Kidney (tissue), 14 donors: ENCODE results near the gene LARGE1. TPM values are rescaled to one million over a fixed set of nuclear protein-coding genes. Genes with fewer than 3 reads are reported as not detected.
A peak's percentile ranks its signal among the peaks of the same experiment; 100 is the strongest.

Source experiments
- DNase-seq, 5 donors: peaks; one replicate each; pipeline ENCODE4 v3.0.0-alpha.2; 2013 to 2020
- FAIRE-seq: peaks from 2 replicates; lab custom pipeline; 2012; peaks lifted over from hg19 to GRCh38; lab: Jason Lieb, UNC
- H3K27ac ChIP-seq, 2 donors: one replicate each; pipeline ENCODE4 v1.7.0; 2013; ENCODE audit warnings: low read depth in 2 of 2, low read length in 2 of 2, inconsistent platforms in 1 of 2
- H3K27me3 ChIP-seq: one replicate; pipeline ENCODE4 v1.7.1; 2013; ENCODE audit warnings: low read length, inconsistent platforms; ENCODE audit not compliant: control insufficient read depth, insufficient read depth
- H3K36me3 ChIP-seq, 3 donors: one replicate each; pipeline versions ENCODE4 v1.7.0 to v1.7.1; 2013; ENCODE audit warnings: low read length in 3 of 3, control low read depth in 1 of 3, inconsistent platforms in 1 of 3; ENCODE audit not compliant: insufficient read depth in 3 of 3, control insufficient read depth in 2 of 3
- H3K4me1 ChIP-seq, 3 donors: one replicate each; pipeline versions ENCODE4 v1.7.0 to v1.7.1; 2013; ENCODE audit warnings: low read length in 3 of 3, inconsistent platforms in 1 of 3, low read depth in 1 of 3; ENCODE audit not compliant: control insufficient read depth in 2 of 3, insufficient read depth in 2 of 3
- H3K4me3 ChIP-seq, 3 donors: one replicate each; pipeline versions ENCODE4 v1.7.0 to v1.8.1; 2013; ENCODE audit warnings: low read length in 3 of 3, control low read depth in 1 of 3, inconsistent platforms in 1 of 3
- H3K9ac ChIP-seq, 3 donors: one replicate each; pipeline versions ENCODE4 v1.7.0 to v1.7.1; 2013; ENCODE audit warnings: low read length in 3 of 3, control low read depth in 1 of 3, inconsistent platforms in 1 of 3
- H3K9me3 ChIP-seq, 3 donors: one replicate each; pipeline versions ENCODE4 v1.7.0 to v1.7.1; 2013; ENCODE audit warnings: low read length in 3 of 3, control low read depth in 1 of 3, inconsistent platforms in 1 of 3; ENCODE audit not compliant: control insufficient read depth in 2 of 3, insufficient read depth in 1 of 3
- intact Hi-C: fragments of 100-400 bp; cut with DNase I; formaldehyde crosslinking; loops from one replicate; pipeline ENCODE4 v1.11.1; 2022
- polyA plus RNA-seq: library from polyadenylated mRNA; stranded (reverse); fragments of 350-450 nt; fragmentation: Illumina TruSeq; extraction: RNeasy Lipid Tissue Mini Kit (QIAGEN cat#74804); gene quantifications from one replicate; pipeline ENCODE4 v1.2.3, GENCODE V29; 2014; ENCODE audit warnings: low read depth, low replicate concordance; ENCODE audit not compliant: insufficient read depth
- total RNA-seq: library from RNA; stranded (reverse); fragmentation: NEBNext Ultra II Directional; extraction: Animal tissue kit (Norgen Biotek cat#: 25700); gene quantifications from one replicate; pipeline ENCODE4 v1.2.1, GENCODE V29; 2021
- TF ChIP-seq, protein P1 (sequence below): IDR thresholded peaks from 3 replicates; pipeline ENCODE4 v1.5.1; 2012; ENCODE audit warnings: mild to moderate bottlenecking, moderate library complexity, borderline replicate concordance; ENCODE audit not compliant: insufficient read depth; ENCODE audit errors: extremely low read depth
- donor health status: control.
- donor health status: control.
- donor health status: control.
- donor health status: control.
- donor health status: control.
- donor health status: DM: yes; HTN: yes; CAD: no.
- donor health status: Normal renal cell carcinoma (clear cell type).

Gene LARGE1
- total and polyA plus RNA-seq, 2 donors from 2014 or later: 5.0 to 22.9 TPM

DNA sequence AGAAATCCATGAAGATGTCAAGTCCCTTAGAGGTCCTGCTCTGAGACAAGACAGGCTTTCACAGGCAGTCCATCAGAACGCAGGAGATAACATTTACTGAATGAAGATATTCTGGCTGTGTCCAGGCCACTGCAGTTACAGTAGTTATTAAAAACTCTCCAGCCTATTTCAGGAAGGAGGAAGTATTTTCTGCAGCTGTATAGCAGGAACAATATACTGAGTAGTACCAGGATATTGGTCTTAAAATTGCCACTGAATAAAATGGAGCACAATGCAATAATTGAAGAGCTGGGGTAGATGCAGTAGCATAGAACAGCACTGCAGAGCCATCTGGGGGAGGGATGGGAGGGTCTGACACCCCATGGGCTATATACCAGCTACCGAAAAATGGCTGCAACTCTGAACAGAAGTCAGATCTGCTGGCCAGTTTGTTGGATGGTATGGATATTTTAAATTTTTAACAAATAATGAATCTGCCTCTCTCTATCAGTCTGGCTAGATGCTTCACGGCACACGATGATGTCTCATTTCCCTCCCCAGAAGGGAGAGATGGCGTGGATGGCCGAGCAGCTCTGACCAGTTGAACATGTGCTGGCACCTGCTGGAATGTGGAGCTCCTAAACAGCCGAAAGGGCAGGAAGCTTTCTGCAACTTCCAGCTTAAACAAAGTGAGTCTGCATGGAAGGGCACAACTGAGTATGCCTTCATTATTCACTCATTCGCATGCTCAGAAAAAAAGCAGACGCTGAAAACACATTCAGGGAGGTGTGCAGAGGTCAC lies 520.0 kb downstream of the LARGE1 start:
- Histone ChIP-seq H3K27ac (no peak overlapping the region), H3K9me3 (no peaks in the 10 kb centered on the region), H3K4me3 (no peak overlapping the region), H3K9ac (no peak overlapping the region), H3K27me3 (no peaks in the 10 kb centered on the region), H3K4me1 (no peaks in the 10 kb centered on the region), H3K36me3 (no peaks in the 10 kb centered on the region)
- DNase-seq (peak in 3 of 5 donors; percentile 31 to 56 (median 47)), FAIRE-seq (no peak)
- TF ChIP-seq, protein P1, sequence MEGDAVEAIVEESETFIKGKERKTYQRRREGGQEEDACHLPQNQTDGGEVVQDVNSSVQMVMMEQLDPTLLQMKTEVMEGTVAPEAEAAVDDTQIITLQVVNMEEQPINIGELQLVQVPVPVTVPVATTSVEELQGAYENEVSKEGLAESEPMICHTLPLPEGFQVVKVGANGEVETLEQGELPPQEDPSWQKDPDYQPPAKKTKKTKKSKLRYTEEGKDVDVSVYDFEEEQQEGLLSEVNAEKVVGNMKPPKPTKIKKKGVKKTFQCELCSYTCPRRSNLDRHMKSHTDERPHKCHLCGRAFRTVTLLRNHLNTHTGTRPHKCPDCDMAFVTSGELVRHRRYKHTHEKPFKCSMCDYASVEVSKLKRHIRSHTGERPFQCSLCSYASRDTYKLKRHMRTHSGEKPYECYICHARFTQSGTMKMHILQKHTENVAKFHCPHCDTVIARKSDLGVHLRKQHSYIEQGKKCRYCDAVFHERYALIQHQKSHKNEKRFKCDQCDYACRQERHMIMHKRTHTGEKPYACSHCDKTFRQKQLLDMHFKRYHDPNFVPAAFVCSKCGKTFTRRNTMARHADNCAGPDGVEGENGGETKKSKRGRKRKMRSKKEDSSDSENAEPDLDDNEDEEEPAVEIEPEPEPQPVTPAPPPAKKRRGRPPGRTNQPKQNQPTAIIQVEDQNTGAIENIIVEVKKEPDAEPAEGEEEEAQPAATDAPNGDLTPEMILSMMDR: no peak
- intact Hi-C loops: no loop called here

DNA sequence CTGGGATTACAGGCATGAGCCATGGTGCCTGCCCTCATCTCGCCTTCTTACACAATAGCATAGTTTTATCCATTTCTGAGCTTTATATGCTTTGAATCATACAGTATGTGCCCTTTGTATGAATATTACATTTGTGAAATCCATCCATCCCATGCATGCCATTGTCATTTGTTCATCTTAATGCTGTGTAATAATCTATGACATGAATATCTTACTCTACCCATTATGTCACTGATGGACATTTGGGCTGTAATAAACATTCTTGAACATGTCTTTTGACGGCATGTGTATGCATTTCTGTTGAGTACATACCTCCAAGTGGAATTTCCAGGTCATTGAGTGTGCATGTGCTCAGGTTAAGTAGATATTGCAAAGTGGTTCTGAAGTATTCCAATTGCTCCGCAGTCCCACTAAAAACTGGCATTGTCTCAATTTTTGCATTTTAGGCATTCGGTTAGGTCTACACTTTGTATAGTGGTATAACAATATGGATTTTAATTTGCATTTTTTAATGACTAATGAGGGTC lies 522.8 kb downstream of the LARGE1 start:
- no peaks in the 10 kb centered on the region for H3K36me3 ChIP-seq
- H3K27me3 ChIP-seq: no peaks in the 10 kb centered on the region
- TF ChIP-seq, protein P1: no peak
- no peak overlapping the region for H3K4me3 ChIP-seq
- no peak for FAIRE-seq
- no peak overlapping the region for H3K9ac ChIP-seq
- peaks cover 0 to 8% (median 0%) of the 10 kb centered on the region in 3 donors for H3K4me1 ChIP-seq
- intact Hi-C loops: no loop called here
- DNase-seq: no peak
- no peak overlapping the region for H3K27ac ChIP-seq
- no peaks in the 10 kb centered on the region for H3K9me3 ChIP-seq

DNA sequence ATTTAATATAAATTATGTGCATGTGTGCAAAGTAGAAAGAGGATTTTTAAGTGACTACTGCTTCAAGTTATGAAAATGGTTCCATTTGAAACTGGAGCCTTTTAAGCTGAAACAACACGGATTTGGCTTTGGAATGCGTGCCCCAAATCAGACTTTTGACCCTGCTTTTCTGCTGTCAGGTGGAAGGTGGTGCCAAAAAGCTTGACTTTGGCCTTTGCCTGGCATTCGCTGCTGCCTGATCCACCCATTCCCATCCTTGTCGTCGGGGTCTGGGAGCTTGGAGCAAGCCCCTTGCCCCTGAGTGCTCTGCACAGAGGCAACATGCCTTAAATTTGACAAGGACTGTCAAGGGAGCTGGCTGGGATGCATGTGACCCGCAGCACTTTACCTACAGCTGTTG lies 526.8 kb downstream of the LARGE1 start:
- Histone ChIP-seq H3K4me3 (no peak overlapping the region), H3K36me3 (no peaks in the 10 kb centered on the region), H3K27ac (peak overlapping the region in 1 of 2 donors; percentile 5), H3K9me3 (no peaks in the 10 kb centered on the region), H3K27me3 (no peaks in the 10 kb centered on the region), H3K4me1 (peaks cover 0 to 8% (median 0%) of the 10 kb centered on the region in 3 donors), H3K9ac (no peak overlapping the region)
- DNase-seq (no peak), FAIRE-seq (no peak)
- intact Hi-C loops: no loop called here
- TF ChIP-seq, protein P1: no peak
